Measurements from ENCODE around the gene PSMD13. TPM values are rescaled to one million over a fixed set of nuclear protein-coding genes. Genes with fewer than 3 reads are reported as not detected.

The PSMD13 gene
- total RNA-seq, 1 donor from 2014 or later, result 94.1 TPM

DNA sequence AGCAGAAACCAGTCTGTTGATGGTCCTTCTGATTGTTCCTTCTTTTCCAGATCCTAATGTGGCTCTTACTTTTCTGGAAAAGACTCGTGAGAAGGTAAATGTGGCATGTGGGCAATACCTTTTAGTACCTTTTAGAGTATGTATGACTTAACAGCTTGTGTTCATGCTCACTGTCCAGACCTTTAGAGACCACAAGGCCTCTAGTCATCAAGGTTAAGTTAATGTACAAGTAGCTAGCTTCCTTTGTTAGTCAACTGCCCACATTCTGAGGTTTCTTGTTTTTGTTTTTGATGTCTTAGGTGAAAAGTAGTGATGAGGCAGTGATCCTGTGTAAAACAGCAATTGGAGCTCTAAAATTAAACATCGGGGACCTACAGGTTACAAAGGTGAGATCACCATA lies 7.6 kb downstream of the PSMD13 start:
- Histone ChIP-seq H3K27ac (replicated peaks) (no peak overlapping the region), H3K4me1 (peaks cover 21% of the 10 kb centered on the region), H3K9me3 (replicated peaks) (no peaks in the 10 kb centered on the region), H3K4me3 (no peak overlapping the region), H3K27me3 (ENCODE audit: low read depth) (no peaks in the 10 kb centered on the region), H3K36me3 (peaks cover 82% of the 10 kb centered on the region)
- DNase-seq, result no peak
- TF ChIP-seq, protein P1, sequence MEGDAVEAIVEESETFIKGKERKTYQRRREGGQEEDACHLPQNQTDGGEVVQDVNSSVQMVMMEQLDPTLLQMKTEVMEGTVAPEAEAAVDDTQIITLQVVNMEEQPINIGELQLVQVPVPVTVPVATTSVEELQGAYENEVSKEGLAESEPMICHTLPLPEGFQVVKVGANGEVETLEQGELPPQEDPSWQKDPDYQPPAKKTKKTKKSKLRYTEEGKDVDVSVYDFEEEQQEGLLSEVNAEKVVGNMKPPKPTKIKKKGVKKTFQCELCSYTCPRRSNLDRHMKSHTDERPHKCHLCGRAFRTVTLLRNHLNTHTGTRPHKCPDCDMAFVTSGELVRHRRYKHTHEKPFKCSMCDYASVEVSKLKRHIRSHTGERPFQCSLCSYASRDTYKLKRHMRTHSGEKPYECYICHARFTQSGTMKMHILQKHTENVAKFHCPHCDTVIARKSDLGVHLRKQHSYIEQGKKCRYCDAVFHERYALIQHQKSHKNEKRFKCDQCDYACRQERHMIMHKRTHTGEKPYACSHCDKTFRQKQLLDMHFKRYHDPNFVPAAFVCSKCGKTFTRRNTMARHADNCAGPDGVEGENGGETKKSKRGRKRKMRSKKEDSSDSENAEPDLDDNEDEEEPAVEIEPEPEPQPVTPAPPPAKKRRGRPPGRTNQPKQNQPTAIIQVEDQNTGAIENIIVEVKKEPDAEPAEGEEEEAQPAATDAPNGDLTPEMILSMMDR (IDR thresholded peaks at IDR 0.05; ENCODE audit: borderline replicate concordance), result no peak
- intact Hi-C loops (cut with micrococcal nuclease), result no loop called here

DNA sequence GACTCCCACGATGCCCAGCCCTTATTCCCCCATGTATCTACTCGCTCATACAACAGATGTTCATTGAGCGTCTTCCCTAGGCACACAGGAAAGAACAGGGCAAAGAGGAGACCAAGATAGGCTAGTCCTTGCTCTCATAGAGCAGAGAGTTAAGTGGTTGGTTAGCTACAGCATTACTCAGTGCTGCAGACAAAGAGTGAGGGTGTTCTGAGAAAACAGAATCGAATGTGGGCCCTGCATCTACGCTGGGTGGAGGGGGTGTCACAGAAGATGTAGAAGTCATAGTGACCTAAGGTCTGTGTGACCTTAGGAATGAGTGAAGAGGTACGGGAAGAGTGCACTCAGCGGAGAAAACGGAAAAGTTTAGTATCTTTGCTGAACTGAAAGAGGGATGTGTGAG lies 12.3 kb downstream of the PSMD13 start:
- TF ChIP-seq, protein P1 (IDR thresholded peaks at IDR 0.05; ENCODE audit: borderline replicate concordance), result no peak
- no peak for DNase-seq
- Histone ChIP-seq H3K4me1 (no peaks in the 10 kb centered on the region), H3K4me3 (no peak overlapping the region), H3K9me3 (replicated peaks) (no peaks in the 10 kb centered on the region), H3K36me3 (peaks cover 98% of the 10 kb centered on the region), H3K27ac (replicated peaks) (no peak overlapping the region), H3K27me3 (ENCODE audit: low read depth) (no peaks in the 10 kb centered on the region)
- intact Hi-C loops (cut with micrococcal nuclease), result no loop called here

DNA sequence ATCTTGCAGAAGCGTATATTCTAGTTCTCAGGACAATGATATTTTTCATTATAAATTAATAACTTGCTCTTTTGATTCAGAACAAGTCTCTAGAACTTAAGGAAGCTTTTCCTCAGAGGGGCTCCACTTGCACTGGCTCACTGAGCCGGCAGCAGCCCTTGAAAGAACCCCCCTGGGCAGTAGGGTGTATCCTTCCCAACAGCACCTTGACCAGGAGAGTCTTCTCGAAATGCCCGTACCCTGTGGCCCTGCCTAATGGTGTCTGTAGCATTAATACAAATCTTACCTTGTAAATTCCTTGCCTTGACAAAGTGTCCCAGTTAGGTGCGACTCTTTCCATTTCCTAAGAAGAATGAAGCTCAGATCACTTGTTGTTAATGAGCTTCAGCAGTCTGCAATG lies 13.5 kb downstream of the PSMD13 start:
- no peaks in the 10 kb centered on the region for H3K9me3 ChIP-seq (replicated peaks)
- peaks cover 86% of the 10 kb centered on the region for H3K36me3 ChIP-seq
- TF ChIP-seq, protein P1 (IDR thresholded peaks at IDR 0.05; ENCODE audit: borderline replicate concordance), result no peak
- no peaks in the 10 kb centered on the region for H3K4me1 ChIP-seq
- H3K4me3 ChIP-seq, result no peak overlapping the region
- intact Hi-C loops (cut with micrococcal nuclease), result no loop called here
- no peak overlapping the region for H3K27ac ChIP-seq (replicated peaks)
- no peaks in the 10 kb centered on the region for H3K27me3 ChIP-seq (ENCODE audit: low read depth)
- DNase-seq, result no peak

DNA sequence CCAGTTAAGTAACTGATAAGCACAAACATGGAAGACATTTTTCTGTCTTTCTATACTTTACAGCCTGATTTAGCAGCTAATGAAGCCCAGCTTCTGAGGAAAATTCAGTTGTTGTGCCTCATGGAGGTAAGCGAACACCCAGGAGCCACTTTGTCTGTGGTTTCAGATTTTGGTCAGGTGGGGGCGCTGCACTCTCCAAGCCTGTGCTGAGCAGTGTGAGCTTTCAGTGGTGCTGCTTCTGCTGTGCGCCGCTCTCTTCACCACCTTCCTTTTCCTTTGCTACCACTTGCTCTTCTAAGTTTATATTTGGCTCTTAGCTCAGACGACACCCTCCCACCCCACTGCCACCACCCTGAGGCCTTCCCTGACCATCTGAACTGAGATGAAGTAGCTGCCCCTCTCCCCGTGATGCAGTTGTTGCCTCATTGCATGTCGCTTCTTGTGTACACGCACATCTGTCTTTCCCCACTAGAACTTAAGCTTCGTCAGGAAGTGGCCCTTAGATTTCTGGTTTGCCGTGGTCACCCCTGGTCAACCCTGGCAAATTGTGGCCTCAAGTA lies 14.0 kb downstream of the PSMD13 start:
- no peak overlapping the region for H3K27ac ChIP-seq (replicated peaks)
- TF ChIP-seq, protein P1 (IDR thresholded peaks at IDR 0.05; ENCODE audit: borderline replicate concordance), result peak; percentile 66
- H3K27me3 ChIP-seq (ENCODE audit: low read depth), result no peaks in the 10 kb centered on the region
- peak; percentile 57 for DNase-seq
- H3K4me3 ChIP-seq, result no peak overlapping the region
- H3K9me3 ChIP-seq (replicated peaks), result no peaks in the 10 kb centered on the region
- intact Hi-C loops (cut with micrococcal nuclease), result no loop called here
- no peaks in the 10 kb centered on the region for H3K4me1 ChIP-seq
- peaks cover 83% of the 10 kb centered on the region for H3K36me3 ChIP-seq

DNA sequence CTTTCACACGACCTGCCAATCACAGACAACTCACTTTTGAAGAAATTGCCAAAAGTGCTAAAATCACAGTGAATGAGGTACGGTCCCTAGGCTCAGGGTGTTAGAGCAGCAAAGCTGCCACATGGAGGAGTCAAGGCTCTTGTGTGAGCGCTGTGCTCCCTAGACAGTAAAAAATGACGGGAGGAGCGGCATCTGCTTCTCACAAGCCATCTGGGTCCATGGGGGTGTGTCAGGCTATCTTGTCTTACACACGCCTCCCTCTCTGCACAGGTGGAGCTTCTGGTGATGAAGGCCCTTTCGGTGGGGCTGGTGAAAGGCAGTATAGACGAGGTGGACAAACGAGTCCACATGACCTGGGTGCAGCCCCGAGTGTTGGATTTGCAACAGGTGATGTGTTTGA lies 14.8 kb downstream of the PSMD13 start:
- no peak for DNase-seq
- intact Hi-C loops (cut with micrococcal nuclease), result no loop called here
- Histone ChIP-seq H3K9me3 (replicated peaks) (no peaks in the 10 kb centered on the region), H3K27me3 (ENCODE audit: low read depth) (no peaks in the 10 kb centered on the region), H3K36me3 (peaks cover 75% of the 10 kb centered on the region), H3K27ac (replicated peaks) (no peak overlapping the region), H3K4me3 (no peak overlapping the region), H3K4me1 (no peaks in the 10 kb centered on the region)
- TF ChIP-seq, protein P1 (IDR thresholded peaks at IDR 0.05; ENCODE audit: borderline replicate concordance), result no peak

All from left ventricle myocardium inferior (tissue), 1 donor.